Activated naive CD8-positive, alpha-beta T cell treated with anti-CD3 and anti-CD28 coated beads for 36 hours (primary cell): ENCODE data around the gene ALAS2. TPM values are rescaled to one million over a fixed set of nuclear protein-coding genes. Genes with fewer than 3 reads are reported as not detected.

Experiments used
- DNase-seq: peaks from one replicate; pipeline ENCODE4 v3.0.0; 2021
- H3K27ac Mint-ChIP-seq: one replicate; pipeline ENCODE4 v1.8.0; 2022; ENCODE audit warnings: mild to moderate bottlenecking, moderate library complexity, mixed read lengths
- H3K27me3 Mint-ChIP-seq: one replicate; pipeline ENCODE4 v1.8.0; 2022; ENCODE audit warnings: mild to moderate bottlenecking, mixed read lengths
- H3K36me3 Mint-ChIP-seq: one replicate; pipeline ENCODE4 v1.8.0; 2021; ENCODE audit warnings: mild to moderate bottlenecking, mixed read lengths
- H3K4me1 Mint-ChIP-seq: one replicate; pipeline ENCODE4 v1.8.0; 2021; ENCODE audit warnings: mixed read lengths
- H3K4me3 Mint-ChIP-seq: one replicate; pipeline ENCODE4 v1.8.0; 2022; ENCODE audit warnings: mild to moderate bottlenecking, moderate library complexity, mixed read lengths
- H3K9me3 Mint-ChIP-seq: one replicate; pipeline ENCODE4 v1.8.0; 2022; ENCODE audit warnings: mixed read lengths
- total RNA-seq, 2 experiments: library from RNA; stranded (reverse); gene quantifications; one replicate each; pipeline ENCODE4 v1.2.3, GENCODE V29; 2021

The ALAS2 gene
- total RNA-seq, 2 experiments from 2014 or later: not detected

GRCh38 chrX:54980334-54980733 is 50.4 kb downstream of the ALAS2 start:
- H3K36me3 Mint-ChIP-seq: peaks cover 2% of the 10 kb centered on the region
- H3K4me3 Mint-ChIP-seq: no peak overlapping the region
- H3K4me1 Mint-ChIP-seq: no peaks in the 10 kb centered on the region
- H3K9me3 Mint-ChIP-seq: peaks cover 2% of the 10 kb centered on the region
- H3K27ac Mint-ChIP-seq: no peak overlapping the region
- no peaks in the 10 kb centered on the region for H3K27me3 Mint-ChIP-seq
- no peak for DNase-seq

DNA sequence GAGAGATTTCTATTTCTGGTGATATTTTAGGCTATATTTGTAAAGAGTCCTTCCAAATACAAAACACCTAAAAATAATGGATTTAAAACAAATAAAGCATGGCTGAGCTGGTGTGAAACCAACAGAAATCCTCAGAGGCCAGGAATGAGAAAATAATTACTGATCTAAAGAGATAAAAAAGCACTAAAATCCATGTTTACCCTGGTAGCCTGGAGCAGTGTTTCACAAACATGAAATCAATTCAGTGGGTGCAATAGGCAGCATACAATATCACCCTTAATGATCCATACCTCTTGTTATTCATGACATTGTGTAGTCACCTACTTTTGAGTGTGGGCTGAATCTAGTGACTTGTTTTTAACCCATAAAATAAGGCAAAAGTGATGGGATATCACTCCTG is 51.3 kb downstream of the ALAS2 start:
- DNase-seq: no peak
- H3K9me3 Mint-ChIP-seq: peaks cover 2% of the 10 kb centered on the region
- H3K27me3 Mint-ChIP-seq: no peaks in the 10 kb centered on the region
- no peaks in the 10 kb centered on the region for H3K4me1 Mint-ChIP-seq
- no peak overlapping the region for H3K4me3 Mint-ChIP-seq
- H3K36me3 Mint-ChIP-seq: peaks cover 2% of the 10 kb centered on the region
- no peak overlapping the region for H3K27ac Mint-ChIP-seq

GRCh38 chrX:54978448-54978847 is 52.3 kb downstream of the ALAS2 start:
- Mint-ChIP-seq H3K27ac (no peak overlapping the region), H3K36me3 (no peaks in the 10 kb centered on the region), H3K4me1 (no peaks in the 10 kb centered on the region), H3K9me3 (no peaks in the 10 kb centered on the region), H3K4me3 (no peak overlapping the region), H3K27me3 (no peaks in the 10 kb centered on the region)
- no peak for DNase-seq

GRCh38 chrX:54977387-54977786 is 53.4 kb downstream of the ALAS2 start:
- H3K27me3 Mint-ChIP-seq: no peaks in the 10 kb centered on the region

DNA sequence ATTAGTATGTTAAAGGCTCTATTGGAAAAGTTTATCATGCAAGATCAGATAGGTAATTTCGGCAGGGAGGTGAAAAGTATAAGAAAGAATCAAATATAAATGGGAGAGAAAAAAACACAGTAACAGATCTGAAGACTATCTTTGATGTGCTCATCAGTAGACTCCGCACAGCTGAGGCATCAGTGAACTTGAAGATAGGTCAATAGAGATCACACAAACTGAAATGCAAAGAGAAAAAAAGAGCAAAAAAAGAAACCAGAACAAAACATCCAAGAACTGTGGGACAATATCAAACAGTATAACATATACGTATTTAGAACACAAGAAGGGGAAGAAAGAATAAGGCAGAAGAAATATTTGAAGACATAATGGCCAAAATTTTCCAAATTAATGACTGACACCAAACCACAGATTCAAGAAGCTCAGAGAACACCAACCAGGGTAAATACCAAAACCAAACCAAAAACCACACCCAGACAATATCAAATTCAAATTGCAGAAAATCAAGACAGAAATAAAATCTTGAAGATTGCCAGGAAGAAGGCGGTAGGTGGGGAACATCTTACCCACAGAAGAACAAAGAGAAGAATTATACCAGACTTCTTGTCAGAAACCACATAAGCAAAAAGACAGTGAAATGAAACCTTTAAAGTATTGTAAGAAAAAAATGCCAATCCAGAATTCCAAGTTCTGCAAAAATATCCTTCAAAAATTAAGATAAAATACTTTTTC is 65.8 kb downstream of the ALAS2 start:
- no peak overlapping the region for H3K27ac Mint-ChIP-seq
- no peaks in the 10 kb centered on the region for H3K36me3 Mint-ChIP-seq
- H3K9me3 Mint-ChIP-seq: peaks cover 2% of the 10 kb centered on the region
- H3K4me1 Mint-ChIP-seq: peaks cover 20% of the 10 kb centered on the region
- H3K4me3 Mint-ChIP-seq: peak overlapping the region; percentile 6
- no peak for DNase-seq
- H3K27me3 Mint-ChIP-seq: no peaks in the 10 kb centered on the region

More at GRCh38 chrX:54977387-54977786, 53.4 kb downstream of the ALAS2 start:
- no peak for DNase-seq
- no peak overlapping the region for H3K27ac Mint-ChIP-seq
- H3K4me3 Mint-ChIP-seq: no peak overlapping the region
- H3K9me3 Mint-ChIP-seq: no peaks in the 10 kb centered on the region
- no peaks in the 10 kb centered on the region for H3K36me3 Mint-ChIP-seq
- H3K4me1 Mint-ChIP-seq: no peaks in the 10 kb centered on the region

GRCh38 chrX:54961750-54962149 is 69.0 kb downstream of the ALAS2 start:
- peaks cover 18% of the 10 kb centered on the region for H3K4me1 Mint-ChIP-seq
- no peaks in the 10 kb centered on the region for H3K36me3 Mint-ChIP-seq
- no peaks in the 10 kb centered on the region for H3K9me3 Mint-ChIP-seq
- no peaks in the 10 kb centered on the region for H3K27me3 Mint-ChIP-seq
- DNase-seq: no peak
- H3K27ac Mint-ChIP-seq: no peak overlapping the region
- no peak overlapping the region for H3K4me3 Mint-ChIP-seq

Other genes with a start within 250 kb of the ALAS2 start
- not detected for gene ITIH6, start 232.7 kb downstream of the ALAS2 start, total RNA-seq
- 10 to 100 TPM; 29.9 to 32.9 TPM for gene MAGED2, start 223.2 kb downstream of the ALAS2 start, total RNA-seq
- 1 to 10 TPM; 5.9 to 7.9 TPM for gene TRO, start 110.2 kb downstream of the ALAS2 start, total RNA-seq
- gene PFKFB1, start 36.8 kb downstream of the ALAS2 start, total RNA-seq: under 1 TPM; 0.54 to 0.86 TPM
- 10 to 100 TPM; 41.7 to 41.8 TPM for gene APEX2, start 30.6 kb downstream of the ALAS2 start, total RNA-seq
- under 1 TPM; 0.52 to 0.56 TPM for gene PAGE2B, start 44.1 kb upstream of the ALAS2 start, total RNA-seq
- not detected for gene PAGE2, start 58.0 kb upstream of the ALAS2 start, total RNA-seq
- 1 to 10 TPM in 1 of 2 experiments, not detected in 1; 1.5 TPM for gene PAGE5, start 189.4 kb upstream of the ALAS2 start, total RNA-seq
- gene PAGE3, start 233.9 kb upstream of the ALAS2 start, total RNA-seq: not detected